H7 (cell line): ENCODE measurements around the gene BANP. TPM values are rescaled to one million over a fixed set of nuclear protein-coding genes. Genes with fewer than 3 reads are reported as not detected.
"Not testable (repeated sequence)": the region's sequence is repeated elsewhere in the genome, so short reads cannot be mapped to it uniquely, and the experiment has no call there.

Experiments used
- DNase-seq: peaks from one replicate; pipeline ENCODE4 v3.0.0; 2012
- H3K27me3 ChIP-seq: 2 replicates; pipeline ENCODE4 v1.6.0; 2011; ENCODE audit warnings: mild to moderate bottlenecking, low read length; ENCODE audit not compliant: control insufficient read depth, insufficient read depth
- H3K36me3 ChIP-seq: replicated peaks from 2 replicates; pipeline ENCODE4 v1.5.1; 2011; ENCODE audit warnings: low read length; ENCODE audit not compliant: control insufficient read depth, insufficient read depth
- H3K4me3 ChIP-seq: 2 replicates; pipeline ENCODE4 v1.5.1; 2011; ENCODE audit warnings: low read depth, mild to moderate bottlenecking, control low read depth, low read length, moderate library complexity; ENCODE audit not compliant: insufficient read depth
- total RNA-seq: library from RNA; depleted of rRNA; stranded (reverse); fragments of >200 nt; shearing (Covaris generic); gene quantifications from 2 replicates; pipeline ENCODE4 v1.2.3, GENCODE V29; 2014

Gene BANP
- total RNA-seq, 1 experiment from 2014 or later: 39.3 TPM

GRCh38 chr16:88022076-88023042 lies 71.1 kb downstream of the BANP start:
- Histone ChIP-seq H3K4me3 (no peak overlapping the region), H3K27me3 (no peaks in the 10 kb centered on the region), H3K36me3 (no peaks in the 10 kb centered on the region; the same call in 1 of the 2 replicates)
- peak; percentile 55 for DNase-seq

GRCh38 chr16:88023366-88023765 lies 72.1 kb downstream of the BANP start:
- H3K27me3 ChIP-seq: no peaks in the 10 kb centered on the region
- H3K4me3 ChIP-seq: no peak overlapping the region
- DNase-seq: no peak
- H3K36me3 ChIP-seq: no peaks in the 10 kb centered on the region; the same call in 1 of the 2 replicates

- H3K36me3 ChIP-seq: no peaks in the 10 kb centered on the region; the same call in 1 of the 2 replicates
- no peak for DNase-seq
- H3K27me3 ChIP-seq: no peaks in the 10 kb centered on the region
- H3K4me3 ChIP-seq: no peak overlapping the region
These were observed 72.6 kb downstream of the BANP start for GRCh38 chr16:88023786-88024185.

- peak; percentile 87 for DNase-seq
- H3K27me3 ChIP-seq: not testable (repeated sequence)
These were observed 73.4 kb downstream of the BANP start for GRCh38 chr16:88024491-88025085.

GRCh38 chr16:88025086-88025492 lies 73.9 kb downstream of the BANP start:
- not testable (repeated sequence) for H3K4me3 ChIP-seq, DNase-seq, H3K36me3 ChIP-seq, H3K27me3 ChIP-seq

More at GRCh38 chr16:88024491-88025085, 73.4 kb downstream of the BANP start:
- H3K36me3 ChIP-seq, H3K4me3 ChIP-seq: not testable (repeated sequence)

GRCh38 chr16:88025828-88026555 lies 74.8 kb downstream of the BANP start:
- H3K4me3 ChIP-seq, H3K27me3 ChIP-seq, H3K36me3 ChIP-seq, DNase-seq: not testable (repeated sequence)

- peak; percentile 57 for DNase-seq
- no peaks in the 10 kb centered on the region for H3K36me3 ChIP-seq
- H3K27me3 ChIP-seq: no peaks in the 10 kb centered on the region
- H3K4me3 ChIP-seq: no peak overlapping the region
These were observed 76.0 kb downstream of the BANP start for GRCh38 chr16:88026964-88027938.

- not testable (repeated sequence) for H3K36me3 ChIP-seq, H3K27me3 ChIP-seq, H3K4me3 ChIP-seq
- DNase-seq: peak; percentile 69
These were observed 77.1 kb downstream of the BANP start for GRCh38 chr16:88028177-88028930.

- Histone ChIP-seq H3K27me3 (no peaks in the 10 kb centered on the region), H3K36me3 (peaks cover 2% of the 10 kb centered on the region; the same call in 1 of the 2 replicates)
These were observed 79.3 kb downstream of the BANP start for GRCh38 chr16:88030498-88030897.

GRCh38 chr16:88030961-88031360 lies 79.7 kb downstream of the BANP start:
- DNase-seq, H3K4me3 ChIP-seq, H3K27me3 ChIP-seq, H3K36me3 ChIP-seq: not testable (repeated sequence)

More at GRCh38 chr16:88030498-88030897, 79.3 kb downstream of the BANP start:
- no peak for DNase-seq
- H3K4me3 ChIP-seq: no peak overlapping the region

GRCh38 chr16:88033003-88033740 lies 81.9 kb downstream of the BANP start:
- H3K36me3 ChIP-seq, DNase-seq, H3K27me3 ChIP-seq, H3K4me3 ChIP-seq: not testable (repeated sequence)

- Histone ChIP-seq H3K4me3 (no peak overlapping the region), H3K36me3 (peaks cover 2% of the 10 kb centered on the region; the same call in 1 of the 2 replicates), H3K27me3 (no peaks in the 10 kb centered on the region)
- no peak for DNase-seq
These were observed 83.5 kb downstream of the BANP start for GRCh38 chr16:88034770-88035169.
